ENCODE data around the gene SPATA6. TPM values are rescaled to one million over a fixed set of nuclear protein-coding genes. Genes with fewer than 3 reads are reported as not detected.
A peak's percentile ranks its signal among the peaks of the same experiment; 100 is the strongest.

SPATA6 gene
- total RNA-seq, 2 donors from 2014 or later, result 12.2 to 23.2 TPM

DNA sequence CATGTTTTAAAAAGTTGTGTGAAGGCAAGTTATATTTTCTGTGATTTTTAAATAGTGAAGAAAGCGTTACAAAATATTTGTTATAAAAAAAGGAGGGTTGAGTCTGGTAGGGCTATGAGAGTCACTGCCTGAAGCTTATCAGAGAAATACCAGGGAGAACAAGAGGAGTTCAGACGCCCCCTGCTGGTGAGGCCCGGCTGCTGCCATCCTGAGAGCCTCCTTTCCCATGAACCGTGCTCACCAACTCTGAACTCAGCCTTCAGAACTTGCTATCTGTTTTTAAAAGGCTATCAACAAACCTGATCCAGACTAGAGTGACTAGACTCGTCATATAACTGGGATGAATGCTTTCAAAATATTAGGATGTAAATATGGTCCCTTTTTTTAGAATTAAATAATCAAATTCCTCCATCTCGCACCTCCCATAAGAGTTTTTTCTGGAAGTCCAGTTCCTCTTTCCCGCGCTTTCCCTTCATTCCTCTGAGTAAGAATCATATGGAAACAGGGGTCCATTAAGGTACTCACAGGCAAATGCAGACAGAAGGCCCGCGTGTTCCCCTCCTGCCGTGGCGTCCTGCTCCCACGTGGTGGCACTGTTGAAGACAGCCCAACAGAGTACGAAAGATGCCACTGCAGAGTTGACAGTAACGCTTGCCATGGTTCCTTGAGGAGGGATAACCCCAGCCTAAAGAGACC, 26.2 kb upstream of the SPATA6 start:
- intact Hi-C loops (cut with DNase I), result loop anchor here (10.0 kb wide), 1 partner anchor 143 kb away; no protein-coding TSS in a partner anchor
- no peak overlapping the region for H3K4me3 ChIP-seq
- 30% methylated on average over 15 of the region's 15 CpGs for WGBS
- no peaks in the 10 kb centered on the region for H3K9me3 ChIP-seq
- no peaks in the 10 kb centered on the region for H3K36me3 ChIP-seq
- TF ChIP-seq POLR2AphosphoS5 (IDR thresholded peaks at IDR 0.05), result no peak
- TF ChIP-seq CTCF (IDR thresholded peaks at IDR 0.05), result peak; percentile 78 to 92 (median 84)
- peak; percentile 80 for DNase-seq (ENCODE audit: low spot score)
- no peaks in the 10 kb centered on the region for H3K27me3 ChIP-seq (replicated peaks; ENCODE audit: insufficient read depth)
- H3K4me1 ChIP-seq (replicated peaks), result no peaks in the 10 kb centered on the region
- no peak overlapping the region for H3K27ac ChIP-seq

- intact Hi-C loops (cut with DNase I), result loop anchor here (10.0 kb wide), 1 partner anchor 141 kb away; no protein-coding TSS in a partner anchor
- Histone ChIP-seq H3K4me3 (no peak overlapping the region), H3K27ac (no peak overlapping the region), H3K4me1 (replicated peaks) (no peaks in the 10 kb centered on the region), H3K27me3 (replicated peaks; ENCODE audit: insufficient read depth) (no peaks in the 10 kb centered on the region), H3K36me3 (no peaks in the 10 kb centered on the region), H3K9me3 (no peaks in the 10 kb centered on the region)
- 98% methylated on average over 3 of the region's 3 CpGs for WGBS
- DNase-seq (ENCODE audit: low spot score), result no peak
- TF ChIP-seq CTCF (IDR thresholded peaks at IDR 0.05) (no peak), POLR2AphosphoS5 (IDR thresholded peaks at IDR 0.05) (no peak), POLR2A (IDR thresholded peaks at IDR 0.05) (no peak)
These were observed 23.9 kb upstream of the SPATA6 start for GRCh38 chr1:48495911-48496310.

- no peaks in the 10 kb centered on the region for H3K9me3 ChIP-seq
- H3K27me3 ChIP-seq (replicated peaks; ENCODE audit: insufficient read depth), result no peaks in the 10 kb centered on the region
- H3K4me1 ChIP-seq (replicated peaks), result no peaks in the 10 kb centered on the region
- no peaks in the 10 kb centered on the region for H3K36me3 ChIP-seq
- no peak overlapping the region for H3K4me3 ChIP-seq
- no peak for DNase-seq (ENCODE audit: low spot score)
- no peak overlapping the region for H3K27ac ChIP-seq
- TF ChIP-seq POLR2A (IDR thresholded peaks at IDR 0.05) (no peak), POLR2AphosphoS5 (IDR thresholded peaks at IDR 0.05) (no peak), CTCF (IDR thresholded peaks at IDR 0.05) (no peak)
- intact Hi-C loops (cut with DNase I), result loop anchor here (10.0 kb wide), 1 partner anchor 140 kb away; no protein-coding TSS in a partner anchor
- WGBS, result 68% methylated on average over 1 of the region's 1 CpG
These were observed 23.2 kb upstream of the SPATA6 start for GRCh38 chr1:48495166-48495565.

- Histone ChIP-seq H3K4me1 (replicated peaks) (no peaks in the 10 kb centered on the region), H3K36me3 (no peaks in the 10 kb centered on the region), H3K4me3 (no peak overlapping the region), H3K27me3 (replicated peaks; ENCODE audit: insufficient read depth) (no peaks in the 10 kb centered on the region), H3K27ac (no peak overlapping the region), H3K9me3 (no peaks in the 10 kb centered on the region)
- TF ChIP-seq POLR2AphosphoS5 (IDR thresholded peaks at IDR 0.05), result peak; percentile 55
- no peak for TF ChIP-seq POLR2A (IDR thresholded peaks at IDR 0.05)
- DNase-seq (ENCODE audit: low spot score), result peak; percentile 51
- intact Hi-C loops (cut with DNase I), result loop anchor here (10.0 kb wide), 1 partner anchor 139 kb away; no protein-coding TSS in a partner anchor
- WGBS, result 43% methylated on average over 5 of the region's 5 CpGs
These were observed 22.2 kb upstream of the SPATA6 start for GRCh38 chr1:48493970-48494769.

DNA sequence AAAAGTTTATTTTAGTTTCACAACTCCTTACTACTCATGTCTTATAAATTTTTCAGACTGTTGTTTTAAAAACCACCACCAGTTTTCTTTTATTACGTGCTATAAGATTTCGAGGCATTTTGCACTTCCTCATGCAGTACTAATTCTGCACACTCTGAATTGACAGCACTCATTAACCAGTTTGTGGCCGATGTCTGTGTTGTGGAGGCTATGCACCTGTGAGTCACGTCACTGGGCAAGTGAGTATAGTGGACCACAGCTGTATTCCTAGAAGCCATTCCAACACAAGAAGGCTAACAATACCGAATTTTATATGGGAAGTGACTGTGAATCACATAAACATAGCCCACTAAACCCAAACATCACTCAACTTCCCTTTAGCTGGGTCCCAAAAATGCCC, 21.0 kb upstream of the SPATA6 start:
- no peak for DNase-seq (ENCODE audit: low spot score)
- H3K27ac ChIP-seq, result no peak overlapping the region
- WGBS, result 39% methylated on average over 5 of the region's 5 CpGs
- no peaks in the 10 kb centered on the region for H3K9me3 ChIP-seq
- intact Hi-C loops (cut with DNase I), result loop anchor here (10.0 kb wide), 1 partner anchor 138 kb away; no protein-coding TSS in a partner anchor
- no peaks in the 10 kb centered on the region for H3K4me1 ChIP-seq (replicated peaks)
- TF ChIP-seq POLR2A (IDR thresholded peaks at IDR 0.05) (no peak), CTCF (IDR thresholded peaks at IDR 0.05) (no peak), POLR2AphosphoS5 (IDR thresholded peaks at IDR 0.05) (no peak)
- H3K4me3 ChIP-seq, result no peak overlapping the region
- no peaks in the 10 kb centered on the region for H3K36me3 ChIP-seq
- no peaks in the 10 kb centered on the region for H3K27me3 ChIP-seq (replicated peaks; ENCODE audit: insufficient read depth)
